ENCODE data around the gene ZNF775. TPM values are rescaled to one million over a fixed set of nuclear protein-coding genes. Genes with fewer than 3 reads are reported as not detected.

Gene ZNF775
- total RNA-seq, 1 donor from 2014 or later, result 3.0 TPM

DNA sequence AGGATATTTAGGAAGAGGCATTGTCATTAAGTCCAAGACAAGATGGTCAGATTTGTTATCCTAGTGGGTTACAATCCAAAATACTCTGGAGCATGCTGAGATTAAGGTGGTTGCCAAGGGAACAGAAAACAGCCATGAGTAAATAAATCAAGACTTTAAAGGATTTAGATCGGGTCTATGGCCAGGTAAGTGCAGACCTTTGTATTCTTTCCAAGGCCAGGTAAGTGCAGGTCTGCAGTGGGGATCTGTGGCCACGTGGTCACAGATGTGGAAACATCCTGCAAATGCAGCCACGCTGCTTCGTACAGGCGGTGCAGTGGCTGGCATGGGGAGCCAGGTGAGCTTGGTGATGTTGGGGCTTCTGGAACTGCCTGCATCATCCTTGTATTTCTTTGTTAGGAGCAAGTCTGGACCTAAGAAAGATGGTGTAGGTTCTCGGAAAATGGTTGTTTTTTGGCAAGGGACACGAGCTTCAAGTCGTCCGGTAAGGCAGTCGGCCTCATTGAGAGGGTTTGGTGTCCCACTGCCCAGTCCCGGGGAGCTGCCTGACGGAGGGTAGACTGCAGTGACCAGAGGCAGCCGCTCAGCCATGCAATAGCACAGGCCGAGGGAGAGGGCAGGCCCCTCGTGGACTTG is 21.8 kb downstream of the ZNF775 start:
- no peaks in the 10 kb centered on the region for H3K9me3 ChIP-seq (ENCODE audit: low read depth)
- H3F3A ChIP-seq (ENCODE audit: low read depth), result peaks cover 46% of the 10 kb centered on the region
- no peaks in the 10 kb centered on the region for H3K36me3 ChIP-seq
- Mint-ChIP-seq H3K27me3 (ENCODE audit: insufficient read depth, low read depth) (peaks cover 2% of the 10 kb centered on the region), H3K4me3 (peak overlapping the region; percentile 53), H3K9me3 (no peaks in the 10 kb centered on the region), H3K36me3 (peaks cover 7% of the 10 kb centered on the region), H3K27ac (peak overlapping the region; percentile 95), H3K4me1 (peaks cover 74% of the 10 kb centered on the region)
- H3K27me3 ChIP-seq, result no peaks in the 10 kb centered on the region
- peaks cover 63% of the 10 kb centered on the region for H3K4me1 ChIP-seq
- H3K27ac ChIP-seq, result no peak overlapping the region
- H3K4me3 ChIP-seq, result no peak overlapping the region
- no peak overlapping the region for H3K4me2 ChIP-seq
- no peak overlapping the region for H2AFZ ChIP-seq (replicated peaks)
- peaks cover 1% of the 10 kb centered on the region for H3K79me2 ChIP-seq (ENCODE audit: low read depth)
- DNase-seq (ENCODE audit: low spot score), result no peak
- TF ChIP-seq, protein P1, sequence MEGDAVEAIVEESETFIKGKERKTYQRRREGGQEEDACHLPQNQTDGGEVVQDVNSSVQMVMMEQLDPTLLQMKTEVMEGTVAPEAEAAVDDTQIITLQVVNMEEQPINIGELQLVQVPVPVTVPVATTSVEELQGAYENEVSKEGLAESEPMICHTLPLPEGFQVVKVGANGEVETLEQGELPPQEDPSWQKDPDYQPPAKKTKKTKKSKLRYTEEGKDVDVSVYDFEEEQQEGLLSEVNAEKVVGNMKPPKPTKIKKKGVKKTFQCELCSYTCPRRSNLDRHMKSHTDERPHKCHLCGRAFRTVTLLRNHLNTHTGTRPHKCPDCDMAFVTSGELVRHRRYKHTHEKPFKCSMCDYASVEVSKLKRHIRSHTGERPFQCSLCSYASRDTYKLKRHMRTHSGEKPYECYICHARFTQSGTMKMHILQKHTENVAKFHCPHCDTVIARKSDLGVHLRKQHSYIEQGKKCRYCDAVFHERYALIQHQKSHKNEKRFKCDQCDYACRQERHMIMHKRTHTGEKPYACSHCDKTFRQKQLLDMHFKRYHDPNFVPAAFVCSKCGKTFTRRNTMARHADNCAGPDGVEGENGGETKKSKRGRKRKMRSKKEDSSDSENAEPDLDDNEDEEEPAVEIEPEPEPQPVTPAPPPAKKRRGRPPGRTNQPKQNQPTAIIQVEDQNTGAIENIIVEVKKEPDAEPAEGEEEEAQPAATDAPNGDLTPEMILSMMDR (IDR thresholded peaks at IDR 0.05), result no peak
- no peak for TF ChIP-seq EZH2phosphoT487 (IDR thresholded peaks at IDR 0.05)
- TF ChIP-seq EZH2 (IDR thresholded peaks at IDR 0.05), result no peak
- peaks cover 20% of the 10 kb centered on the region for H4K20me1 ChIP-seq (ENCODE audit: low read depth)
- H3K9ac ChIP-seq, result no peak overlapping the region

DNA sequence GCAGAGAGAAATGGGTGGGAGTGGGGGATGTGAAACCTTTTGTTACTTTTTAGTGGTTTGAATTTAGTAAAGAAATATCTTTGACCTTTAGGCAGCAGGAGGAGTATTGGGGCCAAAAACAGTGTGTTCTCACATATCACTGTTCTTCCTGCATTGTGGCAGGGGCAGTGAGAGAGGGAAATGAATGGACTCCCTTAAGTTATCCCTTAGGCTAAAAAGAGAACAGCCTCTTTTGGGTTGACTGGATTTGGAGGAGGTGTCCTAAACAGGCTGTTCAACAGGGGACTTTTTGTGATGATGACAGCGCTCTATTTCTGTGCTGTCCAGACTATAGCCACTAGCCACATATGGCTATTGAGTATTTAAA is 22.3 kb downstream of the ZNF775 start:
- TF ChIP-seq, protein P1 (IDR thresholded peaks at IDR 0.05), result no peak
- TF ChIP-seq EZH2phosphoT487 (IDR thresholded peaks at IDR 0.05) (no peak), EZH2 (IDR thresholded peaks at IDR 0.05) (no peak)
- H3F3A ChIP-seq (ENCODE audit: low read depth), result peaks cover 51% of the 10 kb centered on the region
- H3K4me1 Mint-ChIP-seq, result peaks cover 74% of the 10 kb centered on the region
- H3K9me3 ChIP-seq (ENCODE audit: low read depth), result no peaks in the 10 kb centered on the region
- H3K4me2 ChIP-seq, result peak overlapping the region; percentile 51
- H3K27ac ChIP-seq, result peak overlapping the region; percentile 68
- H3K79me2 ChIP-seq (ENCODE audit: low read depth), result no peaks in the 10 kb centered on the region
- peak overlapping the region; percentile 95 for H3K27ac Mint-ChIP-seq
- H3K36me3 Mint-ChIP-seq, result peaks cover 7% of the 10 kb centered on the region
- peak overlapping the region; percentile 36 for H3K4me3 Mint-ChIP-seq
- peaks cover 20% of the 10 kb centered on the region for H4K20me1 ChIP-seq (ENCODE audit: low read depth)
- no peak overlapping the region for H2AFZ ChIP-seq (replicated peaks)
- no peak overlapping the region for H3K9ac ChIP-seq
- H3K9me3 Mint-ChIP-seq, result no peaks in the 10 kb centered on the region
- no peaks in the 10 kb centered on the region for H3K36me3 ChIP-seq
- no peak overlapping the region for H3K4me3 ChIP-seq
- no peaks in the 10 kb centered on the region for H3K27me3 ChIP-seq
- H3K27me3 Mint-ChIP-seq (ENCODE audit: insufficient read depth, low read depth), result peaks cover 6% of the 10 kb centered on the region
- H3K4me1 ChIP-seq, result peaks cover 68% of the 10 kb centered on the region
- no peak for DNase-seq (ENCODE audit: low spot score)

DNA sequence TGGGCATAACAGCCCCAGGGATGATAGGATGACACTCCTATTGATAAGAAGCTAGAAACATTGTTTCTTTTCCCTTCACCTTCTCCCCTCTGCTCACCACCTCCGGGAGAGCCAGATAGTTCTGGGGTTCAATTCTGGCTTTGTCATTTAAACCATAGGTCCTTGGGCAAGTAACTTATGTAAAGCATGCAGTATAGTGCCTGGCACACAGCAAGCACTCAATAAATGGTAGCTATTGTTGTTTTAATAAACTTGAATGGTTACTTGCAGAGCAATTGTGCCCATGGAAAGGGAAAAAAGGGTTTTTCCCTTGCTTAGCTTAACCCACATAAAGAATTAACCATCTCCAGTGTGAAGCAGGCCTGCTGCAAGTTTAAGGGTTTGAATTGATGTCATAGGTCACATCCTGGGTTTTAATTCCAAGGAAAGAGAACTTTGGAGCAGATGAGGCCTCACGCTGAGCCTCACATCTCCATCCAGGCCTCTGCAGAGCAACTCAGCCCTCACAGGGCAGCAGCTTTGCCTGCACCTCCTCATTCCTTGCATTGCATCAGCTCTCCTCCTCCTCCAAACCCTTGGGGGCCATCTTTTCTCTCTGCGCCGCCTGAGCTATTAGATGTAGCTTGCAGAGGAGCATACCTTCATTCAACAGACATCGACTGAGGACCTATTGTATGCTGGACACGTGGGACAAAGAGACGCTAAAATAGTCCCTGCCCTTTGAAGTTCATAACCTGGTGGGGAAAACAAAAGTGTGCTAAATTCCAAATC is 22.9 kb downstream of the ZNF775 start:
- no peaks in the 10 kb centered on the region for H3K79me2 ChIP-seq (ENCODE audit: low read depth)
- peaks cover 71% of the 10 kb centered on the region for H3K4me1 ChIP-seq

More for the DNA sequence above, 22.9 kb downstream of the ZNF775 start:
- no peak overlapping the region for H3K9ac ChIP-seq
- peak overlapping the region; percentile 95 for H3K27ac Mint-ChIP-seq
- peaks cover 6% of the 10 kb centered on the region for H3K27me3 Mint-ChIP-seq (ENCODE audit: insufficient read depth, low read depth)
- peaks cover 20% of the 10 kb centered on the region for H4K20me1 ChIP-seq (ENCODE audit: low read depth)
- peak overlapping the region; percentile 36 for H3K4me3 Mint-ChIP-seq
- H3K4me3 ChIP-seq, result no peak overlapping the region
- no peaks in the 10 kb centered on the region for H3K27me3 ChIP-seq
- peak overlapping the region; percentile 68 for H3K27ac ChIP-seq
- no peaks in the 10 kb centered on the region for H3K9me3 Mint-ChIP-seq
- peaks cover 79% of the 10 kb centered on the region for H3K4me1 Mint-ChIP-seq
- H3K36me3 Mint-ChIP-seq, result peaks cover 9% of the 10 kb centered on the region
- H3K9me3 ChIP-seq (ENCODE audit: low read depth), result no peaks in the 10 kb centered on the region
- H3K36me3 ChIP-seq, result no peaks in the 10 kb centered on the region
- TF ChIP-seq, protein P1 (IDR thresholded peaks at IDR 0.05), result no peak
- TF ChIP-seq EZH2 (IDR thresholded peaks at IDR 0.05) (no peak), EZH2phosphoT487 (IDR thresholded peaks at IDR 0.05) (no peak)
- H3F3A ChIP-seq (ENCODE audit: low read depth), result peaks cover 57% of the 10 kb centered on the region
- peak overlapping the region; percentile 51 for H3K4me2 ChIP-seq
- DNase-seq (ENCODE audit: low spot score), result peak; percentile 63
- H2AFZ ChIP-seq (replicated peaks), result no peak overlapping the region
